Measurements from ENCODE around the gene CCR5.

DNA sequence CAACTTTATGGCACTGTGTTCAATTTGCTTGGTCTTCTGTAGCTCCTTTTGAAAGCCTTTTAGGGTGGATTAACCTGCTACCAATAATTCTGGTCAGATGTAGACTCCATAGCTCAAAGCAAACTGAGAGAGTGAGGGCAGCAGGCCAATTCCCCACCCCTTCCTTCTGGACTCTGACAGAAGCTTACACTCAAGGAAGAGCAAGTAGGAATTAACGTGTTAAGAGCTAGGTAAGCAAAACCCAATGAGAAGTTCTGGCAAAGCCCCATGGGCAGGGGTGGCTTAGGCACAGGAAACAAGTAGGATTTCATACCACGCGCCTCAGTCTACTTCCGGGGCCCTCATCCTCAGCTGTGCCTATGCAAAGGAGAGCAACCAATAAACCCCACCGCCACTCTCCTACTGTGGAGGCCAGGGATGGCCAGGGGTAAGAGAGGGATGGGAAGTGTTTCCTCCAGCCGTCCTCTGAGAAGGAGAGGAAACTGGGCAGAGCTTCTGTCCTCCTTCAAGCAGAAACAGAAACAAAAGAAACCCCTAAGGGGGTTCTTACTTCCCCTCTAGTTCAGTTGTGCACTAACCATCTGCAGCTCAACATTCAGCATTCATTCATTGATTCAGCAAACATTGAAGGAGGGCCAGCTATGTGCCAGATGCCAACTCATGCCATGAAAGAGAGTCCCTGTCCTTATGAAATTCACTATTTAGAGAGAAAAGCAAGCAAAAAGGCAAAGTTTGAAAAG, 12.6 kb downstream of the CCR5 start:
- TF ChIP-seq, protein P1, sequence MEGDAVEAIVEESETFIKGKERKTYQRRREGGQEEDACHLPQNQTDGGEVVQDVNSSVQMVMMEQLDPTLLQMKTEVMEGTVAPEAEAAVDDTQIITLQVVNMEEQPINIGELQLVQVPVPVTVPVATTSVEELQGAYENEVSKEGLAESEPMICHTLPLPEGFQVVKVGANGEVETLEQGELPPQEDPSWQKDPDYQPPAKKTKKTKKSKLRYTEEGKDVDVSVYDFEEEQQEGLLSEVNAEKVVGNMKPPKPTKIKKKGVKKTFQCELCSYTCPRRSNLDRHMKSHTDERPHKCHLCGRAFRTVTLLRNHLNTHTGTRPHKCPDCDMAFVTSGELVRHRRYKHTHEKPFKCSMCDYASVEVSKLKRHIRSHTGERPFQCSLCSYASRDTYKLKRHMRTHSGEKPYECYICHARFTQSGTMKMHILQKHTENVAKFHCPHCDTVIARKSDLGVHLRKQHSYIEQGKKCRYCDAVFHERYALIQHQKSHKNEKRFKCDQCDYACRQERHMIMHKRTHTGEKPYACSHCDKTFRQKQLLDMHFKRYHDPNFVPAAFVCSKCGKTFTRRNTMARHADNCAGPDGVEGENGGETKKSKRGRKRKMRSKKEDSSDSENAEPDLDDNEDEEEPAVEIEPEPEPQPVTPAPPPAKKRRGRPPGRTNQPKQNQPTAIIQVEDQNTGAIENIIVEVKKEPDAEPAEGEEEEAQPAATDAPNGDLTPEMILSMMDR (IDR thresholded peaks at IDR 0.05), result no peak
- TF ChIP-seq POLR2AphosphoS5 (IDR thresholded peaks at IDR 0.05) (no peak), POLR2A (IDR thresholded peaks at IDR 0.05) (no peak)

Measured in breast epithelium (tissue), 3 donors.